Ovary (tissue), 3 donors: ENCODE results near the gene NPDC1.

Experiments used
- CTCF ChIP-seq, 3 donors: fragments of 450-650 bp in 2 of 3; fragments of 200-600 bp in 1 of 3; IDR thresholded peaks; one replicate each; pipeline versions ENCODE4 v1.5.1 to v1.8.0; 2016 to 2022; ENCODE audit warnings: antibody characterized with exemption in 3 of 3, mild to moderate bottlenecking in 1 of 3
- POLR2A ChIP-seq: fragments of 450-650 bp; IDR thresholded peaks from one replicate; pipeline ENCODE4 v1.6.1; 2017; ENCODE audit warnings: antibody characterized with exemption, mild to moderate bottlenecking, moderate library complexity
- donor health status: DM: no; HTN: no; CAD: no.

GRCh38 chr9:137085920-137086530 lies 40.0 kb upstream of the NPDC1 start:
- TF ChIP-seq POLR2A (no peak), CTCF (IDR thresholded peaks at IDR 0.05) (no peak)
